ENCODE measurements around the gene SIX3.

The SIX3 gene

DNA sequence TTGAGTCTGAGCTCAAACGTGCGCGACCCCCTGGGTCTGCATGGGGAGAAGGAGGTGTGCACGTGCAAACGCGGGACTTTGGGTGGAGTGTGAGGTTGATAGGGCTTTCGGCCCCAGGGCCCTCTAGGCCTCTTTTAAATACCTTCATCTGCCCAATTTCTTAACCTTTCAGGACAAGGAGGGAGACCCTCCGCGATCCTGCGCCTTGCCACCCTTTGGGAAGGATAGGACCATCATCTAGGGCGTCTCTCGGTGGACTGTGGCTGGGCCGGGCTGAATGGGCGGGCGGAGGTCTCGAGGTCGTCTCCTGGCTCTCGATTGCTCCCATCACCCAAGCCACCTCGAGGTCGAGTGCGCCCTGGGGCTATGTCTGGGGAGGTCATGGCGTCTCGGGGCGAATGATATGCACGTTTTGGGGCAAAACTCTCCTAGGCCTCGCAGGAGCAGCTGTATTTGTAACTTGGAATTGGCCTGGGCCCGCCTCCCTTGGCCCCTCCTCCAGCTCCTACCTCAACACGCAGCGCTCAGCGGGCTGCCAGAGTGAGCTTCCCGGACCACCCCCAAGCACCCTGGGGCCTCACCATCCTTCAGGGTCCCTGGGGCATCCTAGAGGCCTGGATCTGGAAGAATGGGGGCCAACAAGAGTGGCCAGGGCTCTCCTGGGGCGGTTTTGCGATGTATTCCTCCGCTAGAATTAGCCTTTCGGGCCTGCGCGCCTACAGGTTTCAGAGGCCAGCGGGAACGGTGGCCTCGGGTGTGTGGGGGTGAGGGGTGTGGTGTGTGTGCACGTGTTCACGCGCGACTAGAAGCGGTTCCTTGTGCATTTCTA, 8.7 kb upstream of the SIX3 start:
- Histone ChIP-seq H2AFZ (ENCODE audit: low read depth, low read length) (no peak overlapping the region), H3K27me3 (ENCODE audit: low read depth, low read length) (no peaks in the 10 kb centered on the region), H3K9ac (ENCODE audit: low read length) (no peak overlapping the region), H3K36me3 (replicated peaks; ENCODE audit: low read depth, low read length) (no peaks in the 10 kb centered on the region), H3K27ac (ENCODE audit: low read length) (no peak overlapping the region), H3K4me1 (ENCODE audit: low read length) (no peaks in the 10 kb centered on the region), H4K20me1 (ENCODE audit: insufficient read depth, low read length) (no peaks in the 10 kb centered on the region), H3K4me2 (ENCODE audit: low read length) (no peak overlapping the region), H3K9me3 (ENCODE audit: insufficient read depth, low read length) (no peaks in the 10 kb centered on the region), H3K4me3 (ENCODE audit: low read length) (no peak overlapping the region), H3K79me2 (ENCODE audit: low read length) (no peaks in the 10 kb centered on the region)
- TF ChIP-seq, protein P1, sequence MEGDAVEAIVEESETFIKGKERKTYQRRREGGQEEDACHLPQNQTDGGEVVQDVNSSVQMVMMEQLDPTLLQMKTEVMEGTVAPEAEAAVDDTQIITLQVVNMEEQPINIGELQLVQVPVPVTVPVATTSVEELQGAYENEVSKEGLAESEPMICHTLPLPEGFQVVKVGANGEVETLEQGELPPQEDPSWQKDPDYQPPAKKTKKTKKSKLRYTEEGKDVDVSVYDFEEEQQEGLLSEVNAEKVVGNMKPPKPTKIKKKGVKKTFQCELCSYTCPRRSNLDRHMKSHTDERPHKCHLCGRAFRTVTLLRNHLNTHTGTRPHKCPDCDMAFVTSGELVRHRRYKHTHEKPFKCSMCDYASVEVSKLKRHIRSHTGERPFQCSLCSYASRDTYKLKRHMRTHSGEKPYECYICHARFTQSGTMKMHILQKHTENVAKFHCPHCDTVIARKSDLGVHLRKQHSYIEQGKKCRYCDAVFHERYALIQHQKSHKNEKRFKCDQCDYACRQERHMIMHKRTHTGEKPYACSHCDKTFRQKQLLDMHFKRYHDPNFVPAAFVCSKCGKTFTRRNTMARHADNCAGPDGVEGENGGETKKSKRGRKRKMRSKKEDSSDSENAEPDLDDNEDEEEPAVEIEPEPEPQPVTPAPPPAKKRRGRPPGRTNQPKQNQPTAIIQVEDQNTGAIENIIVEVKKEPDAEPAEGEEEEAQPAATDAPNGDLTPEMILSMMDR (IDR thresholded peaks at IDR 0.05; ENCODE audit: low read depth, low read length): no peak
- no peak for TF ChIP-seq EZH2phosphoT487 (IDR thresholded peaks at IDR 0.05; ENCODE audit: low read depth)

DNA sequence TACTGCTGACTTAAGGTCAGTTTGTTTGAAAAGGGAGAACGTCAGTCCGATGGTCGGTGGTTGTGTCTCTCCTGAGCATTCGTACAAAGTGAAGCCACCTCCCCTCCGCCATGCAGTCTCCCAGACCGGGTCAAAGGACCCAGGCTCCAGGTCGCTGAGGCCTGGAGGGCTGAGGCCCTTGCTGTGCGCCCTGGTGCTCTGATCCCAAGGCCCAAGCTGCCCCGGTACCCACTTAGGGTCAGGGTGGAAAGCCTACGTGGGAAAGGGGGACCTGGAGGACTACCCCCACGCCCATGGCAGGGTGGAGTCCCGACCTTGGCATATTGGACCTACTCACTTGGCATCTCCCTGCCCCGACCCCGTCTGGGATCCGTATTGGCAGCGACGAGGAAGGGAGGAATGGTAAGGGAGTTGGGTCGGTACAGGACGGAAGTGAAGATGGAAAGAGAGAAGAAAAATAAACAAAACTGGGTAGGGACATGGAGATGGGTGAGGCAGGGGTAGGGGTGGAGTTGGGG, 8.0 kb upstream of the SIX3 start:
- Histone ChIP-seq H3K9ac (ENCODE audit: low read length) (no peak overlapping the region), H4K20me1 (ENCODE audit: insufficient read depth, low read length) (no peaks in the 10 kb centered on the region), H3K27me3 (ENCODE audit: low read depth, low read length) (no peaks in the 10 kb centered on the region), H3K27ac (ENCODE audit: low read length) (no peak overlapping the region), H3K4me1 (ENCODE audit: low read length) (no peaks in the 10 kb centered on the region), H3K4me3 (ENCODE audit: low read length) (no peak overlapping the region), H2AFZ (ENCODE audit: low read depth, low read length) (no peak overlapping the region), H3K79me2 (ENCODE audit: low read length) (no peaks in the 10 kb centered on the region), H3K4me2 (ENCODE audit: low read length) (no peak overlapping the region), H3K9me3 (ENCODE audit: insufficient read depth, low read length) (no peaks in the 10 kb centered on the region), H3K36me3 (replicated peaks; ENCODE audit: low read depth, low read length) (no peaks in the 10 kb centered on the region)
- TF ChIP-seq, protein P1 (IDR thresholded peaks at IDR 0.05; ENCODE audit: low read depth, low read length): no peak
- no peak for TF ChIP-seq EZH2phosphoT487 (IDR thresholded peaks at IDR 0.05; ENCODE audit: low read depth)

DNA sequence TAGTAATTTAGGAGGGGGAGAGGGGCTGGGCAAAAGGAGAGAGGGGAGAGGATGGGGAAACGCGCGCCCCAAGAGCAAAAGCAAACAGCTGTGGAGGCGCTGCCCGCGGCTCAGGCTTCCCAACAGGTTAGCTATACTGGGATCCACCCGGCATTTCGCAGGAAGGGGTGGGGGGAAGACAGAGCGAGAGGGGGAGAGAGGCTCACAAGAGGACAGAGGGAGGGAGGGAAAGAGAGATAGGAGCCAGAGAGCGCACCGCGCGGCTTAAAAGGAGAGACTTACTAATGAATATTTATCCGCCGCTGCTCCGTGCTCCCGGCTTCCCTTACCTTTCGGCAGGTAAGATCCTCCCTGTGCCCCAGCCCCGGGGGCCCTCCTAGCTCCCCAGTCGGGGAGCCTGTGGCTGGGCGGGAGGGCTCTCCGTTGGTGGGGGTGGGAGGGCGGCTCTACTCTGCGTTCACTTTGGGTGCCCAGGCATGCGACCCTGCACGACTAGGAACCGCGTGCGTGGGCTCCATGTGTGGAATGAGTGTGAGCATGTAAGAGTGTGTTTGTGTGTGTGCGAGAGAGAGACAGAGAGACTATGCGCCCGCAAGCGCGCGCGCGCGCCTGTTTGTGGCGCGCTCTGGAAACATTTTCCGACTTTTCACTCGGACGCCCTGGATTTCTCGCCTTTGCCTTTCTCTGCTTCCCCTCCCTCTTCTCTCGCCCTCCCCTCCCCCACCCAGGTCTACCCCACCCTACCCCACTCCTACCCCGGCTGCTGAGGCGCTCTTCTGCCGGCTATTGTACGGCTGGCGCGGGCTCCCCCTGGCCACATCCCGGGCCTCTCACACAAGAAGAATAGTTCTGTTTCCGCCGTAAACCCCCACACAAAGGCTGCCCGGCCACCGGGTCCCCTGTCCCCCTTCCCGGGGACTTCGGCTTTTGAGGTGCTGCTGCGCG, 7.2 kb upstream of the SIX3 start:
- H2AFZ ChIP-seq (ENCODE audit: low read depth, low read length): no peak overlapping the region
- no peaks in the 10 kb centered on the region for H3K27me3 ChIP-seq (ENCODE audit: low read depth, low read length)

More for the DNA sequence above, 7.2 kb upstream of the SIX3 start:
- Histone ChIP-seq H3K27ac (ENCODE audit: low read length) (no peak overlapping the region), H3K4me2 (ENCODE audit: low read length) (no peak overlapping the region), H3K9me3 (ENCODE audit: insufficient read depth, low read length) (no peaks in the 10 kb centered on the region), H3K4me3 (ENCODE audit: low read length) (no peak overlapping the region), H3K4me1 (ENCODE audit: low read length) (no peaks in the 10 kb centered on the region), H3K9ac (ENCODE audit: low read length) (no peak overlapping the region), H3K79me2 (ENCODE audit: low read length) (no peaks in the 10 kb centered on the region), H4K20me1 (ENCODE audit: insufficient read depth, low read length) (no peaks in the 10 kb centered on the region), H3K36me3 (replicated peaks; ENCODE audit: low read depth, low read length) (no peaks in the 10 kb centered on the region)
- TF ChIP-seq EZH2phosphoT487 (IDR thresholded peaks at IDR 0.05; ENCODE audit: low read depth): no peak
- TF ChIP-seq, protein P1 (IDR thresholded peaks at IDR 0.05; ENCODE audit: low read depth, low read length): no peak

All from OCI-LY3 (cell line).